DND-41 (cell line): ENCODE results near the gene DSCAML1.

Experiments used
- ATAC-seq: fragments of 200-7000 bp; cut with Tn5 transposase; 3 replicates; pipeline ENCODE4 v1.9.1; 2021; ENCODE audit warnings: low read depth; ENCODE audit not compliant: insufficient read depth
- DNase-seq: peaks from one replicate; pipeline ENCODE4 v3.0.0-alpha.2; 2020
- H2AFZ ChIP-seq: 2 replicates; pipeline ENCODE4 v1.6.0; 2012; ENCODE audit warnings: low read depth, low read length
- H3K27ac ChIP-seq: 2 replicates; pipeline ENCODE4 v1.5.1; 2012; ENCODE audit warnings: low read length, inconsistent platforms
- H3K27me3 ChIP-seq: fragments of 200-600 bp; sonication (generic); 2 replicates; pipeline ENCODE4 v1.6.0; 2012; ENCODE audit warnings: low read length, mild to moderate bottlenecking, inconsistent platforms; ENCODE audit not compliant: insufficient read depth, poor library complexity
- H3K36me3 ChIP-seq: 2 replicates; pipeline ENCODE4 v1.5.1; 2012; ENCODE audit warnings: low read length, inconsistent platforms; ENCODE audit not compliant: insufficient read depth
- H3K4me1 ChIP-seq: 2 replicates; pipeline ENCODE4 v1.5.1; 2012; ENCODE audit warnings: mild to moderate bottlenecking, low read length; ENCODE audit not compliant: insufficient read depth
- H3K4me2 ChIP-seq: 2 replicates; pipeline ENCODE4 v1.6.0; 2012; ENCODE audit warnings: mild to moderate bottlenecking, moderate library complexity, low read length, inconsistent platforms; ENCODE audit not compliant: insufficient read depth
- H3K4me3 ChIP-seq, 2 experiments: fragments of 200-600 bp in 1 of 2; shearing (Covaris generic) in 1 of 2; 2 replicates each; pipeline ENCODE4 v1.5.1; 2012 to 2016; ENCODE audit warnings: inconsistent platforms in 2 of 2, low read length in 2 of 2, mild to moderate bottlenecking in 2 of 2, low read depth in 1 of 2, moderate library complexity in 1 of 2
- H3K79me2 ChIP-seq: 2 replicates; pipeline ENCODE4 v1.6.0; 2012; ENCODE audit warnings: low read length, inconsistent platforms; ENCODE audit not compliant: insufficient read depth
- H3K9ac ChIP-seq: 2 replicates; pipeline ENCODE4 v1.6.0; 2012; ENCODE audit warnings: low read depth, mild to moderate bottlenecking, inconsistent platforms, low read length, moderate library complexity
- H3K9me3 ChIP-seq: 2 replicates; pipeline ENCODE4 v1.5.1; 2012; ENCODE audit warnings: low read length, moderate library complexity, mild to moderate bottlenecking, inconsistent platforms; ENCODE audit not compliant: insufficient read depth, severe bottlenecking
- H4K20me1 ChIP-seq: 2 replicates; pipeline ENCODE4 v1.6.0; 2012; ENCODE audit warnings: low read length; ENCODE audit not compliant: insufficient read depth
- EZH2 ChIP-seq: IDR thresholded peaks from 3 replicates; pipeline ENCODE4 v1.6.1; 2012; ENCODE audit warnings: borderline replicate concordance, low read depth, mild to moderate bottlenecking, moderate library complexity, low read length, inconsistent platforms; ENCODE audit not compliant: severe bottlenecking
- TF ChIP-seq, protein P1 (sequence below): IDR thresholded peaks from 2 replicates; pipeline ENCODE4 v1.5.1; 2012; ENCODE audit warnings: borderline replicate concordance, low read length, moderate library complexity, mild to moderate bottlenecking; ENCODE audit not compliant: poor library complexity, severe bottlenecking; ENCODE audit errors: extremely low read depth

Gene DSCAML1

GRCh38 chr11:117669062-117669461 lies 128.0 kb downstream of the DSCAML1 start:
- H3K27me3 ChIP-seq: no peaks in the 10 kb centered on the region
- no peaks in the 10 kb centered on the region for H3K79me2 ChIP-seq
- no peak overlapping the region for H3K9ac ChIP-seq
- no peak overlapping the region for H3K4me3 ChIP-seq
- H3K4me1 ChIP-seq: no peaks in the 10 kb centered on the region
- no peak for TF ChIP-seq EZH2
- TF ChIP-seq, protein P1, sequence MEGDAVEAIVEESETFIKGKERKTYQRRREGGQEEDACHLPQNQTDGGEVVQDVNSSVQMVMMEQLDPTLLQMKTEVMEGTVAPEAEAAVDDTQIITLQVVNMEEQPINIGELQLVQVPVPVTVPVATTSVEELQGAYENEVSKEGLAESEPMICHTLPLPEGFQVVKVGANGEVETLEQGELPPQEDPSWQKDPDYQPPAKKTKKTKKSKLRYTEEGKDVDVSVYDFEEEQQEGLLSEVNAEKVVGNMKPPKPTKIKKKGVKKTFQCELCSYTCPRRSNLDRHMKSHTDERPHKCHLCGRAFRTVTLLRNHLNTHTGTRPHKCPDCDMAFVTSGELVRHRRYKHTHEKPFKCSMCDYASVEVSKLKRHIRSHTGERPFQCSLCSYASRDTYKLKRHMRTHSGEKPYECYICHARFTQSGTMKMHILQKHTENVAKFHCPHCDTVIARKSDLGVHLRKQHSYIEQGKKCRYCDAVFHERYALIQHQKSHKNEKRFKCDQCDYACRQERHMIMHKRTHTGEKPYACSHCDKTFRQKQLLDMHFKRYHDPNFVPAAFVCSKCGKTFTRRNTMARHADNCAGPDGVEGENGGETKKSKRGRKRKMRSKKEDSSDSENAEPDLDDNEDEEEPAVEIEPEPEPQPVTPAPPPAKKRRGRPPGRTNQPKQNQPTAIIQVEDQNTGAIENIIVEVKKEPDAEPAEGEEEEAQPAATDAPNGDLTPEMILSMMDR: no peak
- H3K36me3 ChIP-seq: no peaks in the 10 kb centered on the region
- no peak overlapping the region for H3K27ac ChIP-seq
- no peak overlapping the region for H2AFZ ChIP-seq
- ATAC-seq: no peak
- no peak overlapping the region for H3K4me2 ChIP-seq
- H3K9me3 ChIP-seq: no peaks in the 10 kb centered on the region
- DNase-seq: no peak
- H4K20me1 ChIP-seq: peaks cover 27% of the 10 kb centered on the region

GRCh38 chr11:117668321-117668751 lies 128.7 kb downstream of the DSCAML1 start:
- Histone ChIP-seq H3K9ac (no peak overlapping the region), H3K9me3 (no peaks in the 10 kb centered on the region), H3K4me1 (no peaks in the 10 kb centered on the region), H3K79me2 (no peaks in the 10 kb centered on the region), H3K27ac (no peak overlapping the region), H3K4me2 (no peak overlapping the region), H4K20me1 (peaks cover 27% of the 10 kb centered on the region), H2AFZ (no peak overlapping the region), H3K27me3 (no peaks in the 10 kb centered on the region), H3K4me3 (no peak overlapping the region), H3K36me3 (no peaks in the 10 kb centered on the region)
- ATAC-seq: no peak
- DNase-seq: no peak
- TF ChIP-seq, protein P1: no peak
- TF ChIP-seq EZH2: no peak

DNA sequence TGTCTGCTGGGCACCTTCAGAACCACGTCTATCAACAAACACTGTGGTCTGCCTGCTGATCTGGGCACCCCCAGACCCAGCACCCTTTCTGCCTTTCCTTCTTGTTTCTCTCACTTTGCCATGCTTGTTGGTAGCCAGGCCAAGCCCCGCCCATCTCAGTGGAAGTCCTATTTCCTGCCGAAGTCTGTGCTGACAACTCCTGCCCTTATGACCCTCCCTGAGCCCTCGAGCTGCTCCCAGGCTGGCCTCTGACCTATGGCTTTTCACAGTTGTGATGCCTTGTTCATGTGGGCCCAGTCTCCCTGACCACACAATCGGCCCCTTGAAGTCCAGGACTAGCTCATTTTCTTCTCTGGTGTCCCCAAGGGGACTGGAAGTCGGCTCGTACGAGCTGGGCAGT lies 132.1 kb downstream of the DSCAML1 start:
- Histone ChIP-seq H3K27me3 (no peaks in the 10 kb centered on the region), H3K9me3 (no peaks in the 10 kb centered on the region), H3K79me2 (no peaks in the 10 kb centered on the region), H3K4me2 (no peak overlapping the region), H3K4me3 (no peak overlapping the region), H3K36me3 (no peaks in the 10 kb centered on the region), H4K20me1 (peaks cover 29% of the 10 kb centered on the region), H3K27ac (no peak overlapping the region), H3K9ac (no peak overlapping the region), H2AFZ (no peak overlapping the region), H3K4me1 (no peaks in the 10 kb centered on the region)
- no peak for TF ChIP-seq EZH2
- TF ChIP-seq, protein P1: no peak
- ATAC-seq (no peak), DNase-seq (no peak)

DNA sequence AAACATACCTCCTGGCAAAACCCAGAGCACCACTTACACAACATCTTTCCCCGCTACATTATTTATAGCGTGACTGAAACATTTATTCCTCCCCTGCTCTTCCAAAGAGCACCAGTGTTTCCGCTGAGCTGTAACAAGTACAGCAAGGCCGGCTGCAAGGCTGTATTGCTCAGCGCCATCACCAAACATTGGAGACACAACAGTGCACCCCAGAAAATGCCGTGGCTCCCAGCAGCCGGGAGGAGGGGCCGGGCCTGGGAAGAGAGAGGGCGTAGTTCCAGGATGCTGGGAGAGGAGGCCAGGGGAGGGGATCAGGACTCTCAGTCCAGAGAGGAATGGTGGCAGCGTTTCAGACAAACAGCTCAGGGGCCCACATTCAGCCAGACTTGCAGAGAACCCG lies 133.2 kb downstream of the DSCAML1 start:
- Histone ChIP-seq H2AFZ (no peak overlapping the region), H3K79me2 (no peaks in the 10 kb centered on the region), H3K4me3 (no peak overlapping the region), H3K4me1 (no peaks in the 10 kb centered on the region), H3K9ac (no peak overlapping the region), H3K9me3 (no peaks in the 10 kb centered on the region), H3K4me2 (no peak overlapping the region), H4K20me1 (peaks cover 29% of the 10 kb centered on the region), H3K27me3 (no peaks in the 10 kb centered on the region), H3K36me3 (no peaks in the 10 kb centered on the region), H3K27ac (no peak overlapping the region)
- ATAC-seq: no peak
- TF ChIP-seq EZH2: no peak
- TF ChIP-seq, protein P1: no peak
- DNase-seq: no peak
